DOHH2 (cell line): ENCODE measurements around the gene USP34.

Source experiments
- CTCF ChIP-seq: fragments of 200-600 bp; sonication (generic); IDR thresholded peaks from one replicate; pipeline ENCODE4 v1.5.1; 2014; ENCODE audit warnings: antibody characterized with exemption, mild to moderate bottlenecking, low read depth, low read length; ENCODE audit not compliant: poor library complexity, severe bottlenecking
- EZH2phosphoT487 ChIP-seq: fragments of 200-600 bp; sonication (generic); IDR thresholded peaks from 2 replicates; pipeline ENCODE4 v1.6.1; 2017; ENCODE audit warnings: borderline replicate concordance, mild to moderate bottlenecking, antibody characterized with exemption, low read length, moderate library complexity, mixed read lengths

GRCh38 chr2:61423714-61424113, 47.2 kb downstream of the USP34 start:
- TF ChIP-seq CTCF (no peak), EZH2phosphoT487 (no peak)
